ENCODE measurements around the gene BCAN. TPM values are rescaled to one million over a fixed set of nuclear protein-coding genes. Genes with fewer than 3 reads are reported as not detected.

BCAN gene
- polyA plus RNA-seq, 1 donor (not counting 4 experiments of a cell fraction or from before 2014, with no cell fraction given) = not detected

GRCh38 chr1:156616463-156616862 is 25.5 kb upstream of the BCAN start:
- no peak for DNase-seq (ENCODE audit: low read depth, low spot score)
- no peak overlapping the region for H3K27ac ChIP-seq (ENCODE audit: control insufficient read depth, insufficient read depth, low read length)
- H3K9ac ChIP-seq (ENCODE audit: control insufficient read depth, extremely low read depth, insufficient read depth, low read length) = no peak overlapping the region
- no peak overlapping the region for H2AFZ ChIP-seq (ENCODE audit: control insufficient read depth, low read length)
- no peak overlapping the region for H3K4me2 ChIP-seq (ENCODE audit: control insufficient read depth, extremely low read depth, insufficient read depth, low read depth, low read length)
- H3K4me1 ChIP-seq (ENCODE audit: control insufficient read depth, extremely low read depth, insufficient read depth, low read length) = no peaks in the 10 kb centered on the region
- no peak overlapping the region for H3K4me3 ChIP-seq (ENCODE audit: control insufficient read depth in 2 of 3, extremely low read depth in 1 of 3, insufficient read depth in 2 of 3, low read depth in 1 of 3, low read length in 3 of 3)
- TF ChIP-seq CTCF (optimal IDR thresholded peaks at IDR 0.05 in 1 of 3, IDR thresholded peaks at IDR 0.05 in 1 of 3, conservative IDR thresholded peaks at IDR 0.05 in 1 of 3; ENCODE audit: extremely low read depth in 1 of 3, insufficient read depth in 2 of 3, low read length in 3 of 3) (no peak), EZH2 (IDR thresholded peaks at IDR 0.05; ENCODE audit: low read length) (no peak)
- H3K9me1 ChIP-seq (ENCODE audit: control insufficient read depth, extremely low read depth, insufficient read depth, low read length) = no peaks in the 10 kb centered on the region
- H4K20me1 ChIP-seq (ENCODE audit: control insufficient read depth, extremely low read depth, insufficient read depth, low read length) = no peaks in the 10 kb centered on the region
- peaks cover 21% of the 10 kb centered on the region for H3K27me3 ChIP-seq (ENCODE audit: control insufficient read depth, extremely low read depth, insufficient read depth, low read length)
- H3K79me2 ChIP-seq (ENCODE audit: control insufficient read depth, insufficient read depth, low read length) = no peaks in the 10 kb centered on the region
- dilution Hi-C loops (cut with MboI; ENCODE audit: extremely low pct_ligation_motif_present, low sequenced_read_pairs) = no loop called here
- H3K9me3 ChIP-seq (ENCODE audit: control insufficient read depth, low read depth, low read length) = no peaks in the 10 kb centered on the region
- FAIRE-seq = no peak
- no peaks in the 10 kb centered on the region for H3K36me3 ChIP-seq (ENCODE audit: control insufficient read depth in 2 of 2, extremely low read depth in 1 of 2, insufficient read depth in 2 of 2, low read length in 2 of 2)

GRCh38 chr1:156618853-156619581 is 22.9 kb upstream of the BCAN start, which contains the start of gene HAPLN2:
Gene HAPLN2, plus strand, starts transcription at chr1:156619415. Its CDS starts 4,076 bp downstream, at chr1:156623491.
- Histone ChIP-seq H3K27me3 (ENCODE audit: control insufficient read depth, extremely low read depth, insufficient read depth, low read length) (peaks cover 32% of the 10 kb centered on the region), H3K9me1 (ENCODE audit: control insufficient read depth, extremely low read depth, insufficient read depth, low read length) (no peaks in the 10 kb centered on the region), H3K4me1 (ENCODE audit: control insufficient read depth, extremely low read depth, insufficient read depth, low read length) (no peaks in the 10 kb centered on the region), H4K20me1 (ENCODE audit: control insufficient read depth, extremely low read depth, insufficient read depth, low read length) (no peaks in the 10 kb centered on the region), H2AFZ (ENCODE audit: control insufficient read depth, low read length) (no peak within 1 kb of the TSS), H3K9ac (ENCODE audit: control insufficient read depth, extremely low read depth, insufficient read depth, low read length) (no peak within 1 kb of the TSS), H3K9me3 (ENCODE audit: control insufficient read depth, low read depth, low read length) (no peaks in the 10 kb centered on the region), H3K27ac (ENCODE audit: control insufficient read depth, insufficient read depth, low read length) (no peak within 1 kb of the TSS), H3K4me3 (ENCODE audit: control insufficient read depth in 2 of 3, extremely low read depth in 1 of 3, insufficient read depth in 2 of 3, low read depth in 1 of 3, low read length in 3 of 3) (no peak within 1 kb of the TSS), H3K4me2 (ENCODE audit: control insufficient read depth, extremely low read depth, insufficient read depth, low read depth, low read length) (no peak within 1 kb of the TSS), H3K36me3 (ENCODE audit: control insufficient read depth in 2 of 2, extremely low read depth in 1 of 2, insufficient read depth in 2 of 2, low read length in 2 of 2) (no peaks in the 10 kb centered on the region), H3K79me2 (ENCODE audit: control insufficient read depth, insufficient read depth, low read length) (no peaks in the 10 kb centered on the region)
- no peak for FAIRE-seq
- no peak for DNase-seq (ENCODE audit: low read depth, low spot score)
- TF ChIP-seq CTCF (optimal IDR thresholded peaks at IDR 0.05 in 1 of 3, IDR thresholded peaks at IDR 0.05 in 1 of 3, conservative IDR thresholded peaks at IDR 0.05 in 1 of 3; ENCODE audit: extremely low read depth in 1 of 3, insufficient read depth in 2 of 3, low read length in 3 of 3) = peak; percentile 60 to 73 (median 72)
- TF ChIP-seq EZH2 (IDR thresholded peaks at IDR 0.05; ENCODE audit: low read length) = no peak
- dilution Hi-C loops (cut with MboI; ENCODE audit: extremely low pct_ligation_motif_present, low sequenced_read_pairs) = no loop called here

Data from keratinocyte (primary cell).